Liver (tissue), 9 donors: Measurements from ENCODE around the gene SCGB1D1. TPM values are rescaled to one million over a fixed set of nuclear protein-coding genes. Genes with fewer than 3 reads are reported as not detected.

Experiments
- DNase-seq: peaks from one replicate; pipeline ENCODE4 v3.0.0-alpha.2; 2017; ENCODE audit warnings: low spot score
- H3K27ac ChIP-seq, 2 donors: one replicate each; pipeline ENCODE4 v1.7.0; 2013; ENCODE audit warnings: inconsistent platforms in 2 of 2, low read length in 2 of 2, control low read depth in 1 of 2, low read depth in 1 of 2, mild to moderate bottlenecking in 1 of 2
- H3K27me3 ChIP-seq, 4 donors: one replicate each; pipeline versions ENCODE4 v1.6.1 to v1.7.0; 2013; ENCODE audit warnings: low read length in 3 of 4, inconsistent platforms in 1 of 4, mild to moderate bottlenecking in 1 of 4, moderate library complexity in 1 of 4; ENCODE audit not compliant: control insufficient read depth in 4 of 4, insufficient read depth in 4 of 4
- H3K36me3 ChIP-seq, 4 donors: one replicate each; pipeline versions ENCODE4 v1.6.1 to v1.7.0; 2013; ENCODE audit warnings: low read length in 3 of 4, mild to moderate bottlenecking in 3 of 4, low read depth in 1 of 4, moderate library complexity in 1 of 4; ENCODE audit not compliant: control insufficient read depth in 4 of 4, insufficient read depth in 3 of 4
- H3K4me1 ChIP-seq, 4 donors: one replicate each; pipeline versions ENCODE4 v1.6.1 to v1.7.0; 2013; ENCODE audit warnings: low read length in 3 of 4, mild to moderate bottlenecking in 3 of 4, moderate library complexity in 1 of 4; ENCODE audit not compliant: control insufficient read depth in 4 of 4, insufficient read depth in 4 of 4
- H3K4me3 ChIP-seq, 3 donors: one replicate each; pipeline versions ENCODE4 v1.6.1 to v1.7.0; 2013; ENCODE audit warnings: low read length in 3 of 3, control low read depth in 1 of 3, low read depth in 1 of 3, mild to moderate bottlenecking in 1 of 3
- H3K9ac ChIP-seq, 2 donors: one replicate each; pipeline ENCODE4 v1.7.0; 2013; ENCODE audit warnings: low read length in 2 of 2, mild to moderate bottlenecking in 2 of 2, moderate library complexity in 2 of 2, control low read depth in 1 of 2, low read depth in 1 of 2
- H3K9me3 ChIP-seq, 4 donors: one replicate each; pipeline versions ENCODE4 v1.6.1 to v1.7.0; 2013; ENCODE audit warnings: low read length in 3 of 4; ENCODE audit not compliant: control insufficient read depth in 4 of 4
- EGR1 ChIP-seq, 2 donors: IDR thresholded peaks; 2 replicates each; pipeline ENCODE4 v1.6.1; 2016 to 2018; ENCODE audit warnings: antibody characterized with exemption in 2 of 2, low read depth in 2 of 2
- FOXA1 ChIP-seq: IDR thresholded peaks from 2 replicates; pipeline ENCODE4 v1.6.1; 2016; ENCODE audit warnings: antibody characterized with exemption
- FOXA2 ChIP-seq: IDR thresholded peaks from 2 replicates; pipeline ENCODE4 v1.6.1; 2016; ENCODE audit warnings: antibody characterized with exemption
- GABPA ChIP-seq, 2 donors: IDR thresholded peaks in 1 of 2; conservative IDR thresholded peaks in 1 of 2; 2 replicates each; pipeline ENCODE4 v1.6.1; 2016; ENCODE audit warnings: antibody characterized with exemption in 2 of 2, mild to moderate bottlenecking in 1 of 2, moderate library complexity in 1 of 2
- HNF4A ChIP-seq, 2 donors: conservative IDR thresholded peaks; 2 replicates each; pipeline ENCODE4 v1.6.1; 2016; ENCODE audit warnings: antibody characterized with exemption in 2 of 2, mild to moderate bottlenecking in 2 of 2
- JUND ChIP-seq, 2 donors: IDR thresholded peaks; 2 replicates each; pipeline ENCODE4 v1.6.1; 2016; ENCODE audit warnings: antibody characterized with exemption in 2 of 2
- NR2F2 ChIP-seq: IDR thresholded peaks from 2 replicates; pipeline ENCODE4 v1.6.1; 2016; ENCODE audit warnings: antibody characterized with exemption
- RAD21 ChIP-seq, 2 donors: IDR thresholded peaks; 2 replicates each; pipeline ENCODE4 v1.6.1; 2016; ENCODE audit warnings: antibody characterized with exemption in 2 of 2, mild to moderate bottlenecking in 2 of 2
- RXRA ChIP-seq, 2 donors: IDR thresholded peaks; 2 replicates each; pipeline ENCODE4 v1.6.1; 2017 to 2018; ENCODE audit warnings: antibody characterized with exemption in 2 of 2, mild to moderate bottlenecking in 1 of 2
- SP1 ChIP-seq: IDR thresholded peaks from 2 replicates; pipeline ENCODE4 v1.6.1; 2018; ENCODE audit warnings: antibody characterized with exemption, mild to moderate bottlenecking
- TAF1 ChIP-seq: conservative IDR thresholded peaks from 2 replicates; pipeline ENCODE4 v1.6.1; 2016; ENCODE audit warnings: antibody characterized with exemption, mild to moderate bottlenecking
- YY1 ChIP-seq: IDR thresholded peaks from 2 replicates; pipeline ENCODE4 v1.6.1; 2016; ENCODE audit warnings: antibody characterized with exemption, mild to moderate bottlenecking
- WGBS: extraction: QIAGEN DNeasy Blood & Tissue Kit; methylation state at CpG from one replicate; pipeline ENCODE4 v1.1.7; 2013; 5-methylcytosine and 5-hydroxymethylcytosine counted together
- polyA plus RNA-seq, 2 donors: library from polyadenylated mRNA; stranded (reverse) in 1 of 2; unstranded in 1 of 2; fragments of 200-250 nt in 1 of 2; fragments of >200 nt in 1 of 2; fragmentation: Nextera tagmentation in 1 of 2; extraction: Ambion mirVana in 1 of 2; gene quantifications; one replicate each; pipeline versions ENCODE4 v1.2.1 to v1.2.3, GENCODE V29; 2013 to 2015
- total RNA-seq, 2 donors: library from RNA; depleted of rRNA; stranded (reverse); fragments of >200 nt; gene quantifications; one replicate each; pipeline ENCODE4 v1.2.3, GENCODE V29; 2014
- TF ChIP-seq, protein P1 (sequence below): fragments of 150-350 bp; IDR thresholded peaks from 2 replicates; pipeline ENCODE4 v1.5.1; 2017; ENCODE audit warnings: improper control_type of control experiment, low read depth, low read length; ENCODE audit not compliant: missing input control
- TF ChIP-seq, protein P2 (sequence below): IDR thresholded peaks from 2 replicates; pipeline ENCODE4 v1.6.1; 2016; ENCODE audit warnings: antibody characterized with exemption
- TF ChIP-seq, protein P3 (sequence below): IDR thresholded peaks from 2 replicates; pipeline ENCODE4 v1.6.1; 2016; ENCODE audit warnings: antibody characterized with exemption, mild to moderate bottlenecking
- TF ChIP-seq, protein P4 (sequence below): IDR thresholded peaks from 2 replicates; pipeline ENCODE4 v1.6.1; 2016; ENCODE audit warnings: antibody characterized with exemption
- TF ChIP-seq, protein P5 (sequence below): IDR thresholded peaks from 2 replicates; pipeline ENCODE4 v1.6.1; 2016; ENCODE audit warnings: antibody characterized with exemption
- donor health status: healthy.
- donor health status: healthy.
- donor health status: healthy.
- donor health status: healthy.
- donor health status: healthy.

Gene SCGB1D1
- total and polyA plus RNA-seq, 4 donors: not detected

DNA sequence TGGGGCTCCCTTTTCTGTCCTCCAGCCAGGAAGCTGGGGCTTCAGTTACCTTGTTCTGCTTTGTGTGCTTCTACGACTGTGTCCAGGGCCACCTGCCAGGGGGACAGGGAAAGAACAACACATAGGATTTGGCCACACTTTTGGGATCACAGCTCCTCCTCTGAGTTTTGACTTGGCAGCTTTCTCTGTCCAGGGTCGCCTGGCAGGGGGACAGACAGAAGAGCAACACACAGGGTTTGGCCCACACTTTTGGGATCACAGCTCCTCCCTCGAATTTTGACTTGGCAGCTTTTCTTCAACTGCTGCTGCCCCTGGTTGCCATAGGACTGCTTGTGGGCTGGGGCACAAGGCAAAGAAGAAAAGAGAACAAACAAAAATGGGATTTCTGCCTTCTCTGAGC is 47.1 kb upstream of the SCGB1D1 start (continued):
- TF ChIP-seq, protein P1, sequence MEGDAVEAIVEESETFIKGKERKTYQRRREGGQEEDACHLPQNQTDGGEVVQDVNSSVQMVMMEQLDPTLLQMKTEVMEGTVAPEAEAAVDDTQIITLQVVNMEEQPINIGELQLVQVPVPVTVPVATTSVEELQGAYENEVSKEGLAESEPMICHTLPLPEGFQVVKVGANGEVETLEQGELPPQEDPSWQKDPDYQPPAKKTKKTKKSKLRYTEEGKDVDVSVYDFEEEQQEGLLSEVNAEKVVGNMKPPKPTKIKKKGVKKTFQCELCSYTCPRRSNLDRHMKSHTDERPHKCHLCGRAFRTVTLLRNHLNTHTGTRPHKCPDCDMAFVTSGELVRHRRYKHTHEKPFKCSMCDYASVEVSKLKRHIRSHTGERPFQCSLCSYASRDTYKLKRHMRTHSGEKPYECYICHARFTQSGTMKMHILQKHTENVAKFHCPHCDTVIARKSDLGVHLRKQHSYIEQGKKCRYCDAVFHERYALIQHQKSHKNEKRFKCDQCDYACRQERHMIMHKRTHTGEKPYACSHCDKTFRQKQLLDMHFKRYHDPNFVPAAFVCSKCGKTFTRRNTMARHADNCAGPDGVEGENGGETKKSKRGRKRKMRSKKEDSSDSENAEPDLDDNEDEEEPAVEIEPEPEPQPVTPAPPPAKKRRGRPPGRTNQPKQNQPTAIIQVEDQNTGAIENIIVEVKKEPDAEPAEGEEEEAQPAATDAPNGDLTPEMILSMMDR: no peak
- TF ChIP-seq GABPA (IDR thresholded peaks at IDR 0.05 in 1 of 2, conservative IDR thresholded peaks at IDR 0.05 in 1 of 2) (no peak), HNF4A (conservative IDR thresholded peaks at IDR 0.05) (no peak)

DNA sequence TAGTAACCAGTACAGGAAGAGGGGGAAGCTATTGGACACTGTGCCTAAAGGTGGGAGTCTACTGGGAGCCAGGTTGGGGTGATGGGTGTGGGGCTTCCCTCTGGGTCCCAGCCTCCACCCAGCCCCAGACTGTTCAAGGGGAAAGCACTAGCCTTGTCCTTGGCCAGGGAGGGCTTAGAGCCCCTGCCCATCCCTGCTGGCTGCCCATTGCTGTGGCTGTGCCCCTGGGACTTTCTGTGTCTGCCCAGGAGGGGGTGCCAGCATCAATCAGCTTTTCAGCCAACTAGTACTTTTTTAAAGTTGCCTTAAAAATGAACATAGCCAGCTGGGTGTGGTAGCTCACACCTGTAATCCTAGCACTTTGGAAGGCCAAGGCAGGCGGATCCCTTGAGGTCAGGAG is 46.3 kb upstream of the SCGB1D1 start:
- Histone ChIP-seq H3K9me3 (no peaks in the 10 kb centered on the region), H3K36me3 (peaks cover 12 to 39% (median 22%) of the 10 kb centered on the region in 4 donors), H3K9ac (no peak overlapping the region), H3K4me1 (no peaks in the 10 kb centered on the region), H3K27me3 (no peaks in the 10 kb centered on the region), H3K4me3 (no peak overlapping the region), H3K27ac (no peak overlapping the region)
- DNase-seq: peak; percentile 10
- TF ChIP-seq FOXA1 (no peak), JUND (IDR thresholded peaks at IDR 0.05) (no peak), EGR1 (IDR thresholded peaks at IDR 0.05; ENCODE audit: low read depth in 2 of 2) (no peak), RXRA (IDR thresholded peaks at IDR 0.05) (no peak), YY1 (no peak), NR2F2 (no peak), FOXA2 (no peak), GABPA (IDR thresholded peaks at IDR 0.05 in 1 of 2, conservative IDR thresholded peaks at IDR 0.05 in 1 of 2) (no peak), HNF4A (conservative IDR thresholded peaks at IDR 0.05) (no peak), TAF1 (no peak), RAD21 (IDR thresholded peaks at IDR 0.05) (no peak), SP1 (no peak)
- TF ChIP-seq, protein P1: no peak
- TF ChIP-seq, protein P2, sequence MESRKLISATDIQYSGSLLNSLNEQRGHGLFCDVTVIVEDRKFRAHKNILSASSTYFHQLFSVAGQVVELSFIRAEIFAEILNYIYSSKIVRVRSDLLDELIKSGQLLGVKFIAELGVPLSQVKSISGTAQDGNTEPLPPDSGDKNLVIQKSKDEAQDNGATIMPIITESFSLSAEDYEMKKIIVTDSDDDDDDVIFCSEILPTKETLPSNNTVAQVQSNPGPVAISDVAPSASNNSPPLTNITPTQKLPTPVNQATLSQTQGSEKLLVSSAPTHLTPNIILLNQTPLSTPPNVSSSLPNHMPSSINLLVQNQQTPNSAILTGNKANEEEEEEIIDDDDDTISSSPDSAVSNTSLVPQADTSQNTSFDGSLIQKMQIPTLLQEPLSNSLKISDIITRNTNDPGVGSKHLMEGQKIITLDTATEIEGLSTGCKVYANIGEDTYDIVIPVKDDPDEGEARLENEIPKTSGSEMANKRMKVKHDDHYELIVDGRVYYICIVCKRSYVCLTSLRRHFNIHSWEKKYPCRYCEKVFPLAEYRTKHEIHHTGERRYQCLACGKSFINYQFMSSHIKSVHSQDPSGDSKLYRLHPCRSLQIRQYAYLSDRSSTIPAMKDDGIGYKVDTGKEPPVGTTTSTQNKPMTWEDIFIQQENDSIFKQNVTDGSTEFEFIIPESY: no peak
- TF ChIP-seq, protein P3, sequence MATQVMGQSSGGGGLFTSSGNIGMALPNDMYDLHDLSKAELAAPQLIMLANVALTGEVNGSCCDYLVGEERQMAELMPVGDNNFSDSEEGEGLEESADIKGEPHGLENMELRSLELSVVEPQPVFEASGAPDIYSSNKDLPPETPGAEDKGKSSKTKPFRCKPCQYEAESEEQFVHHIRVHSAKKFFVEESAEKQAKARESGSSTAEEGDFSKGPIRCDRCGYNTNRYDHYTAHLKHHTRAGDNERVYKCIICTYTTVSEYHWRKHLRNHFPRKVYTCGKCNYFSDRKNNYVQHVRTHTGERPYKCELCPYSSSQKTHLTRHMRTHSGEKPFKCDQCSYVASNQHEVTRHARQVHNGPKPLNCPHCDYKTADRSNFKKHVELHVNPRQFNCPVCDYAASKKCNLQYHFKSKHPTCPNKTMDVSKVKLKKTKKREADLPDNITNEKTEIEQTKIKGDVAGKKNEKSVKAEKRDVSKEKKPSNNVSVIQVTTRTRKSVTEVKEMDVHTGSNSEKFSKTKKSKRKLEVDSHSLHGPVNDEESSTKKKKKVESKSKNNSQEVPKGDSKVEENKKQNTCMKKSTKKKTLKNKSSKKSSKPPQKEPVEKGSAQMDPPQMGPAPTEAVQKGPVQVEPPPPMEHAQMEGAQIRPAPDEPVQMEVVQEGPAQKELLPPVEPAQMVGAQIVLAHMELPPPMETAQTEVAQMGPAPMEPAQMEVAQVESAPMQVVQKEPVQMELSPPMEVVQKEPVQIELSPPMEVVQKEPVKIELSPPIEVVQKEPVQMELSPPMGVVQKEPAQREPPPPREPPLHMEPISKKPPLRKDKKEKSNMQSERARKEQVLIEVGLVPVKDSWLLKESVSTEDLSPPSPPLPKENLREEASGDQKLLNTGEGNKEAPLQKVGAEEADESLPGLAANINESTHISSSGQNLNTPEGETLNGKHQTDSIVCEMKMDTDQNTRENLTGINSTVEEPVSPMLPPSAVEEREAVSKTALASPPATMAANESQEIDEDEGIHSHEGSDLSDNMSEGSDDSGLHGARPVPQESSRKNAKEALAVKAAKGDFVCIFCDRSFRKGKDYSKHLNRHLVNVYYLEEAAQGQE: no peak
- TF ChIP-seq, protein P4, sequence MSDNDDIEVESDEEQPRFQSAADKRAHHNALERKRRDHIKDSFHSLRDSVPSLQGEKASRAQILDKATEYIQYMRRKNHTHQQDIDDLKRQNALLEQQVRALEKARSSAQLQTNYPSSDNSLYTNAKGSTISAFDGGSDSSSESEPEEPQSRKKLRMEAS: no peak
- TF ChIP-seq, protein P5, sequence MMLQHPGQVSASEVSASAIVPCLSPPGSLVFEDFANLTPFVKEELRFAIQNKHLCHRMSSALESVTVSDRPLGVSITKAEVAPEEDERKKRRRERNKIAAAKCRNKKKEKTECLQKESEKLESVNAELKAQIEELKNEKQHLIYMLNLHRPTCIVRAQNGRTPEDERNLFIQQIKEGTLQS: no peak
- 96% methylated on average over 1 of the region's 1 CpG for WGBS
